Neural cell (in vitro differentiated cells): ENCODE results near the gene MAP3K20.
"Not testable (repeated sequence)": the region's sequence is repeated elsewhere in the genome, so short reads cannot be mapped to it uniquely, and the experiment has no call there.

Experiments used
- CTCF ChIP-seq: fragments of 450-650 bp; IDR thresholded peaks from 2 replicates; pipeline ENCODE4 v1.5.1; 2014; ENCODE audit warnings: antibody characterized with exemption, mild to moderate bottlenecking, moderate library complexity; ENCODE audit not compliant: poor library complexity, severe bottlenecking
- EP300 ChIP-seq: fragments of 450-650 bp; conservative IDR thresholded peaks from 2 replicates; pipeline ENCODE4 v1.6.1; 2014; ENCODE audit warnings: antibody characterized with exemption, mild to moderate bottlenecking, moderate library complexity; ENCODE audit not compliant: poor library complexity, severe bottlenecking
- EZH2 ChIP-seq: fragments of 200-600, 300-800 bp; shearing (Covaris generic), sonication (generic); IDR thresholded peaks from 2 replicates; pipeline ENCODE4 v1.6.1; 2014; ENCODE audit warnings: antibody characterized with exemption, low read length, borderline replicate concordance, mild to moderate bottlenecking; ENCODE audit not compliant: insufficient read depth, poor library complexity, severe bottlenecking
- POLR2AphosphoS5 ChIP-seq: IDR thresholded peaks from 2 replicates; pipeline ENCODE4 v1.6.1; 2012
- SMC3 ChIP-seq: fragments of 450-650 bp; conservative IDR thresholded peaks from 2 replicates; pipeline ENCODE4 v1.6.1; 2014; ENCODE audit warnings: antibody characterized with exemption, mild to moderate bottlenecking, moderate library complexity; ENCODE audit not compliant: poor library complexity
- TAF1 ChIP-seq: IDR thresholded peaks from 2 replicates; pipeline ENCODE4 v1.6.1; 2012; ENCODE audit warnings: low read depth

- not testable (repeated sequence) for TF ChIP-seq SMC3, CTCF, EZH2, POLR2AphosphoS5, TAF1, EP300
Measured at GRCh38 chr2:173207124-173207523, 131.5 kb downstream of the MAP3K20 start.
